NCI-H526 treated with DMSO at 0.1 percent for 48 hours (cell line): ENCODE measurements around the gene USP53.
"Not testable (repeated sequence)": the region's sequence is repeated elsewhere in the genome, so short reads cannot be mapped to it uniquely, and the experiment has no call there.

Experiments used
- DNase-seq: peaks from one replicate; lab custom pipeline; 2025; lab: John Stamatoyannopoulos, UW

Gene USP53

GRCh38 chr4:119317990-119318389 is 105.5 kb downstream of the USP53 start:
- DNase-seq, result no peak

- DNase-seq, result no peak
These were observed 109.6 kb downstream of the USP53 start, which contains the start of gene FABP2 for GRCh38 chr4:119321921-119322687. Gene FABP2 (minus strand): TSS chr4:119322138. CDS start chr4:119322102, 36 bp downstream.

- no peak for DNase-seq
These were observed 116.2 kb downstream of the USP53 start for GRCh38 chr4:119328695-119329094.

- DNase-seq, result no peak
These were observed 117.5 kb downstream of the USP53 start for GRCh38 chr4:119329835-119330620.

- DNase-seq, result not testable (repeated sequence)
These were observed 123.9 kb downstream of the USP53 start for GRCh38 chr4:119336332-119336979.

GRCh38 chr4:119337010-119337409 is 124.5 kb downstream of the USP53 start:
- no peak for DNase-seq

- DNase-seq, result peak; percentile 37
These were observed 127.4 kb downstream of the USP53 start for GRCh38 chr4:119339895-119340294.

- not testable (repeated sequence) for DNase-seq
These were observed 130.8 kb downstream of the USP53 start for GRCh38 chr4:119343293-119343692.
